Subcutaneous abdominal adipose tissue (tissue), 5 donors: ENCODE results near the gene IMPDH2.

Experiments
- H3K27ac ChIP-seq: one replicate; pipeline ENCODE4 v1.7.0; 2013; ENCODE audit warnings: low read depth, mild to moderate bottlenecking, inconsistent platforms, low read length, moderate library complexity
- H3K27me3 ChIP-seq, 5 donors: one replicate each; pipeline ENCODE4 v1.7.0; 2013; ENCODE audit warnings: low read length in 5 of 5, inconsistent platforms in 1 of 5; ENCODE audit not compliant: control insufficient read depth in 5 of 5, insufficient read depth in 4 of 5
- H3K36me3 ChIP-seq, 5 donors: one replicate each; pipeline ENCODE4 v1.7.0; 2013; ENCODE audit warnings: low read length in 5 of 5; ENCODE audit not compliant: control insufficient read depth in 5 of 5, insufficient read depth in 5 of 5
- H3K4me1 ChIP-seq, 5 donors: one replicate each; pipeline ENCODE4 v1.7.0; 2013; ENCODE audit warnings: low read length in 5 of 5, mild to moderate bottlenecking in 3 of 5, moderate library complexity in 1 of 5; ENCODE audit not compliant: control insufficient read depth in 5 of 5, insufficient read depth in 5 of 5
- H3K4me3 ChIP-seq, 5 donors: one replicate each; pipeline ENCODE4 v1.7.0; 2013; ENCODE audit warnings: low read length in 5 of 5, low read depth in 1 of 5
- H3K9ac ChIP-seq, 5 donors: one replicate each; pipeline ENCODE4 v1.7.0; 2013; ENCODE audit warnings: low read length in 5 of 5, mild to moderate bottlenecking in 4 of 5, moderate library complexity in 3 of 5
- H3K9me3 ChIP-seq, 5 donors: one replicate each; pipeline ENCODE4 v1.7.0; 2013; ENCODE audit warnings: low read length in 5 of 5; ENCODE audit not compliant: control insufficient read depth in 5 of 5
- donor health status: healthy.
- donor health status: healthy.
- donor health status: healthy.
- donor health status: healthy.
- donor health status: healthy.

IMPDH2 gene

DNA sequence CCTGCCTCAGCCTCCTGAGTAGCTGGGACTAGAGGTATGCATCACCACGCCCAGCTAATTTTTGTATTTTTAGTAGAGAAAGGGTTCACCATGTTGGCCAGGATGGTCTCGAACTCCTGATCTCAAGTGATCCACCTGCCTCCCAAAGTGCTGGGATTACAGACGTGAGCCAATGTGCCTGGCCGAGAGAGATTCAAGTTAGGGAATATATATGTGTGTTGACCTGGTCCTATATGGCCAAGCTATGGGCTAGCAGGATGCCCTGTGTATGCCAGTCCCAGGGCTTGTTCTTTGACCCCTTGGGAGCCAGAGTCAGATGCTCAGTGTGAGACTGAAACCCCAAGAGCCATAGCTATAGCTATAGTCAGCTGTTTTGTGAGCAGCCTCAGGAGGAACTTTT lies 5.4 kb downstream of the IMPDH2 start:
- peaks cover 0 to 40% (median 36%) of the 10 kb centered on the region in 5 donors for H3K36me3 ChIP-seq
- H3K27me3 ChIP-seq, result no peaks in the 10 kb centered on the region
- H3K4me3 ChIP-seq, result no peak overlapping the region
- H3K9me3 ChIP-seq, result no peaks in the 10 kb centered on the region
- no peak overlapping the region for H3K9ac ChIP-seq
- peaks cover 14 to 71% (median 50%) of the 10 kb centered on the region in 5 donors for H3K4me1 ChIP-seq
- H3K27ac ChIP-seq, result no peak overlapping the region

DNA sequence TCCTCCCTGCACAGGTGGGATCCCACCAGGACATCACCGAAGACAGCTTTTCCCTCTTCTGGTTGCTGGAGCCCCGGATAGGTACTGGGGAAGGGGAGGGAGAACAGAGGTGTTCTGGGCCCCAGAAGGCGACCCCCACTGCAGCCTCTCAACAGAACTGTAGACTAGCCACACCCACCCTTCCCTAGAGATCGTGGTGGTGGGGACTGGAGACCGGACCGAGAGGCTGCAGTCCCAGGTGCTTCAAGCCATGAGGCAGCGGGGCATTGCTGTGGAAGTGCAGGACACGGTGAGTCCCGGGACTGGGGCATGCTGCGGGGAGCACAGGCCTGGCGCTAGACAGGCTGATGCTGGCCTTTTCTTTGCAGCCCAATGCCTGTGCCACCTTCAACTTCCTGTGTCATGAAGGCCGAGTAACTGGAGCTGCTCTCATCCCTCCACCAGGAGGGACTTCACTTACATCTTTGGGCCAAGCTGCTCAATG lies 6.5 kb downstream of the IMPDH2 start:
- Histone ChIP-seq H3K4me1 (peaks cover 9 to 71% (median 48%) of the 10 kb centered on the region in 5 donors), H3K36me3 (peaks cover 0 to 40% (median 36%) of the 10 kb centered on the region in 5 donors), H3K27ac (peak overlapping the region; percentile 98)

DNA sequence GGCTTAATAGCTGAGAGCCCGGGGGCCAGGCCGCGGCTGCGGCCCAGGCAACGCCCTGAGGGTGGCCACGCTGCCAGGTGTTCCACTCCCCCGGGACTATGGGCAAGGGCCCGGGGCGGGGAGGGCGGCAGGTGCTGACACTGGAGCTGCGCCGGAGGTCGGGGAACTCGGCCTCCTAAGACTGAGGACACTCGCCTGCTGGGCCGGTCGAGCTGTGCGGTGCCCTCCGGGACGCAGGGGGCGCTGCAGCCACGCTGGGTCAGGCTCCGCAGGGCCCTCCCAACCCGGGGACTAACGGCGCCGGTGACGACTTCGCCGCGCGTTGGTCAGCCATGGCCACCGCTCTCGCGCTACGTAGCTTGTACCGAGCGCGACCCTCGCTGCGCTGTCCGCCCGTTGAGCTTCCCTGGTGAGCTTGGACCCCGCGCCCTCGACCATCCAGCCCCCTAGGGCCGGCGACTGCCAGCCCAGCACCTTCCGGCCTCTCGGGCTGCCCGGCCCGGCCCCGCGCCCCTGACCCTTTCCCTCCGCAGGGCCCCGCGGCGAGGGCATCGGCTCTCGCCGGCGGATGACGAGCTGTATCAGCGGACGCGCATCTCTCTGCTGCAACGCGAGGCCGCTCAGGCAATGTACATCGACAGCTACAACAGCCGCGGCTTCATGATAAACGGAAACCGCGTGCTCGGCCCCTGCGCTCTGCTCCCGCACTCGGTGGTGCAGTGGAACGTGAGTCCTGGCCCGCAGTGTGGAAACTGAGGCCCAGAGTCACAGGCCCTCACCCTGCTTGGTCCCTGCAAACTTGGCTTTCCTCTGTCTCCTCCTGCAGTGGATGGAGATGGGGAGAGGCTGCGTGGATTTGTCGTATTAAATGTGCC lies 7.1 kb downstream of the IMPDH2 start, which contains the start of gene NDUFAF3:
NDUFAF3 (plus strand) TSS at position 309 of the 875 bp plus-strand sequence; CDS start at position 333, 24 bp downstream.
- Histone ChIP-seq H3K9ac (peak within 1 kb of the TSS; percentile 90 to 98 (median 96)), H3K27me3 (no peaks in the 10 kb centered on the region), H3K4me1 (peaks cover 10 to 73% (median 55%) of the 10 kb centered on the region in 5 donors), H3K27ac (peak within 1 kb of the TSS; percentile 98), H3K36me3 (peaks cover 0 to 40% (median 36%) of the 10 kb centered on the region in 5 donors), H3K4me3 (peak within 1 kb of the TSS; percentile 78 to 95 (median 92)), H3K9me3 (no peaks in the 10 kb centered on the region)

More for the DNA sequence above, 6.5 kb downstream of the IMPDH2 start:
- Histone ChIP-seq H3K4me3 (peak overlapping the region; percentile 78 to 95 (median 92)), H3K27me3 (no peaks in the 10 kb centered on the region), H3K9me3 (no peaks in the 10 kb centered on the region), H3K9ac (peak overlapping the region; percentile 90 to 98 (median 96))

DNA sequence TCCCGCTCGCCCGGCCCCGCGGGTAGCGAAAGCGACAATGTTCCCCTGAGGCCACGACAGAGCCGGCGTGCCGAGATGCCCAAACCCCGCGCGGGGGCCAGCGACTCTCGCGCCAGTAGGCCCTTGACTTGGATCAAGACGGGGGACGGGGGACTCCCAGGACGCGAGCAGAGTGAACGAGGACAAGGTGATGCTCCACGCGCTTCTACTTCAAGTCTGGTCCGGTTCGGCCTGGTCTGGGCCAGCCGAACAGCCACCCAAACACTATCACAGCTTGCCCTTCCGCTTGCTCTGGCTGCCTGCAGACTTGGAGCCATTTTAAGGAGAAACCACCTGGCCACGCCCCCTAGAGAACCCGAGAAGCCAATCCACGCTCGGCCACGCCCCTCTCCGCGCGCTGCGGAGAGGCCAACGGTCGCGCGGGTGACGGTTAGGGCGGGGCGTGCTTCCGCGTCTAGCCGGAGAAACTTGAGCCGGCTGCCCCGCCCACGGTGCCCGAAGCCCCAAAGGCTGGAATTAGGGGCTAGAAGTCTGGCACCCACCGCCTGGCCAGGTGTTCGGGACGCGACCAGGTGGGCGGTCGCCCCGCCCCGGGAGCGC lies 7.9 kb downstream of the IMPDH2 start:
- peak overlapping the region; percentile 98 for H3K27ac ChIP-seq
- peaks cover 0 to 41% (median 35%) of the 10 kb centered on the region in 5 donors for H3K36me3 ChIP-seq
- no peaks in the 10 kb centered on the region for H3K9me3 ChIP-seq
- H3K4me3 ChIP-seq, result peak overlapping the region; percentile 72 to 95 (median 84)
- peak overlapping the region in 4 of 5 donors; percentile 90 to 98 (median 96) for H3K9ac ChIP-seq
- peaks cover 10 to 73% (median 56%) of the 10 kb centered on the region in 5 donors for H3K4me1 ChIP-seq
- no peaks in the 10 kb centered on the region for H3K27me3 ChIP-seq

DNA sequence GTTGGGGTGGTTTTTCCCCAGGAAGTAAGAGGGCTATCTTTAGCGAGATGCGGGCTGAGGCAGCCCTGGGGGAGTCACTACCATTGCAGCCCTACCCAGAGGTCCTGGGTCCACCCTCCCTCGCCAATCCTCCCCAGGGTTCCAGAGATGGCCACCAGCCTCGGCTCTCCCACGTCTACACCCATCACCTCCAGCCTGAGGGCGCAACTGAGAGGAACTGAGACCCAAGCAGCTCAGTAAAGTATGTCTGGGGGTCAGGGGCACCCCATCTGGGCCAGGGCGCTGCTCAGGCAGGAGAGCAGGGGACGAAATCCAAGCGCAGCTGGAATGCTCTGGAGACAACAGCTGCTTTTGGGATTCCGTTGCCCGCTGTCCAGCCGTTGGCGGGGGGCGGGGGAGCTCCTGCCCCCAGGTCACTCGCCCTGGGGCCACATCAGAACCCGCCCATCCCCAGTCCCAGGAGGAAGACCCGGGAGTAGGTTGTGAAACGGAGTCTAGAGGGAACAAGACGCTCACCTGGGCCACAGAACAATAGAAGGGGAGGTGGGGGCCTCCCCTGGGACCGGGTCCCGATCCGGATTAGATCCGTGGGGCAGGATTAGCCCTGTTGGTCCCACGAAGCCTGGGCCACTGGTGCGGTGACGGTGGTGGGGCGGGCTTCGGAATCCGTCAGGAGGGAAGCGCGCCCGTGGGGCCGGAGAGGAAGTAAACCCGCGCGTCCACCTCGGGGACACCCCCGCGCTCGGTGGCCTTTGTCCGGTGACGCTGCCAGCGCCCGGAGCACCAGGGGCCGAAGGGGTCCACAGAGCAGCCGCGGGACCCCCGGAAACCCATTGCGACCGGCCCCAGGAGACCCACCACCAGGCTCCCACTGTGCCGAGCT lies 8.6 kb downstream of the IMPDH2 start:
- Histone ChIP-seq H3K4me3 (peak overlapping the region; percentile 62 to 95 (median 84)), H3K9ac (peak overlapping the region; percentile 52 to 98 (median 96)), H3K4me1 (peaks cover 10 to 72% (median 55%) of the 10 kb centered on the region in 5 donors), H3K9me3 (no peaks in the 10 kb centered on the region), H3K27me3 (no peaks in the 10 kb centered on the region), H3K36me3 (peaks cover 0 to 41% (median 35%) of the 10 kb centered on the region in 5 donors), H3K27ac (peak overlapping the region; percentile 98)

DNA sequence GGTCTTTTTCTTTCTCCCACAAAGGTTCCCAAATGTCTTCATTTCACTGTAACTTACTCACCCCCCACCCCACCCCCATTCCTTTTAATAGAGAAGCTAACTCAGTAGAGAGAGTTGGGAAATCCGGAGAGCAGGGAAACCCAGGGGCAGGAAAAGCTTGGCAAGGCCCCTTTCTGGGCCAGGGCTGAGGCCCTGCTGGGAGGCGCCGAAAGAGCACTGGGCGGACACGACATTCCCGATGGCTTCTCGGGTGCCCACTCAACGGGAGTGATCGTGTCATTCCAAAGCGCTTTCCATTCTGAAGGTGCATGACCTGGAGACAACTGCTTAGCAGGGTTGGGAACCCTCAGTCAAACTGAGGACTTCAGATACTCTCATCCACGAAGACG lies 9.3 kb downstream of the IMPDH2 start:
- H3K4me3 ChIP-seq, result peak overlapping the region; percentile 62 to 95 (median 84)
- peak overlapping the region; percentile 98 for H3K27ac ChIP-seq
- H3K9me3 ChIP-seq, result no peaks in the 10 kb centered on the region
- peak overlapping the region in 4 of 5 donors; percentile 52 to 98 (median 90) for H3K9ac ChIP-seq
- H3K36me3 ChIP-seq, result peaks cover 0 to 41% (median 35%) of the 10 kb centered on the region in 5 donors
- H3K4me1 ChIP-seq, result peaks cover 10 to 66% (median 50%) of the 10 kb centered on the region in 5 donors
- H3K27me3 ChIP-seq, result no peaks in the 10 kb centered on the region

DNA sequence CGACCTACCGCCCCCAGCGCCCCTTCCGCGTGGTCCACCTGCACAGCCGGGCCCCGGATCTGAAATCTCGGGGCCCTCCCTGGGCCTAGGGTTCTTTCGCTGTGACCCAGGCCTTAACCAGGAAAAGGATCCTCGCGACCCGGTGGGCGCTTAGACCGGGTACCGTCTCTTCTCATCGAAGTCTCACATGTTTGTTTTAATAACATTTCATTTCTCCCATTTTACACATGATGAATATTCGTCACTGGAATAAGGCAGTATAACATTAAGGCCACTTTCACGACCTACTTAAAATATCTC lies 10.5 kb downstream of the IMPDH2 start:
- Histone ChIP-seq H3K9ac (peak overlapping the region in 4 of 5 donors; percentile 40 to 76 (median 53)), H3K27me3 (no peaks in the 10 kb centered on the region), H3K36me3 (peaks cover 0 to 40% (median 33%) of the 10 kb centered on the region in 5 donors), H3K9me3 (no peaks in the 10 kb centered on the region), H3K4me1 (peaks cover 10 to 58% (median 50%) of the 10 kb centered on the region in 5 donors), H3K4me3 (peak overlapping the region; percentile 62 to 89 (median 83)), H3K27ac (no peak overlapping the region)

DNA sequence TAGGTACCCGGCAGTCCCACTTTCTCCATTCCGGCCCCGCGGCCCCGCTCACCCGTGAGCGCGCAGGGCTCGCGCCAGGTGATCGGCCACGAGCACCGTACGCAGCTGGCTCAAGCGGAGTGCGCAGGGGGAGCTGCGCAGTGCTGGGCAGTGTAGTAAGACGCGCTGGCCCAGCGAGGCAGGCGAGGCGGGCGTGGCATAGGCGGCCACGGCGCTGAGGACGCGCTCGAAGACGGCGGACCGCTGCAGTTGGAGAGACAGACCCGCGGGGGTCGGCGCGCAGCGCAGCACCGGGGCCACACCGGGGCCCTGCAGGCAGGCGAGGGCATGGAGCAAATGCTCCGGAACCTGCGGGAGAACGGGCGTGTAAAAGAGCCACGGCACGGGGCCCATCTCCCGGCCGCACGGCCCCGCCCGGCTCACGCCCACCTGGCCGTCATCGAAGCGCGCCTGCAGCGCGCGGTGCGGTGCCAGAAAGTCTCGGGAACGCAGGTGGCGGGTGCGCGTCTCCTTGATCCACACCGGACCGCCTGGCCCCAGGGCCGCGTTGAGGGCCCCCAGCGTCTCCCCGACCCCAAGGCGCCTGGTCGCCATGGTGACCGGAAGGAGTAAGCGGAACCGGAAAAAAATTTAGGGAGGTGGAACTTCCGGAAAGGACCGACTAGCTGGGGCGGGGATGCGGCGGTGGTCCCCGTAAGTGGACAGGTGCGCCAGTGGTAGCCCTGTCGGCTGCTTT lies 11.1 kb downstream of the IMPDH2 start, which contains the start of gene DALRD3:
DALRD3 (minus strand) TSS at position 610 of the 736 bp plus-strand sequence; CDS start at position 594, 16 bp downstream.
- Histone ChIP-seq H3K4me1 (peaks cover 10 to 56% (median 47%) of the 10 kb centered on the region in 5 donors), H3K36me3 (peaks cover 0 to 40% (median 36%) of the 10 kb centered on the region in 5 donors), H3K4me3 (peak within 1 kb of the TSS; percentile 62 to 89 (median 83)), H3K27me3 (no peaks in the 10 kb centered on the region), H3K9ac (peak within 1 kb of the TSS in 4 of 5 donors; percentile 40 to 76 (median 53)), H3K27ac (peak within 1 kb of the TSS; percentile 98), H3K9me3 (no peaks in the 10 kb centered on the region)
